Activated CD4-positive, alpha-beta T cell treated with anti-CD3 and anti-CD28 coated beads, Interleukin-2, amount 10 ng/mL, durations not matched to agents 7 days and 5 days (primary cell): Measurements from ENCODE around the gene PSMA7. TPM values are rescaled to one million over a fixed set of nuclear protein-coding genes. Genes with fewer than 3 reads are reported as not detected.

ENCODE experiments used
- CTCF ChIA-PET: fragments of 350-600 bp; sonication (Branson Sonifier 250); formaldehyde crosslinking; loops from one replicate; lab custom pipeline; 2021; ENCODE audit warnings: antibody characterized with exemption; lab: Charles Lee
- POLR2A ChIA-PET: fragments of 350-600 bp; sonication (Branson Sonifier 250); formaldehyde crosslinking; loops from one replicate; lab custom pipeline; 2021; ENCODE audit warnings: antibody characterized with exemption; lab: Charles Lee
- DNase-seq: peaks from one replicate; pipeline ENCODE4 v3.0.0-alpha.2; 2020
- H3K27ac Mint-ChIP-seq: one replicate; pipeline ENCODE4 v1.8.0; 2021; ENCODE audit warnings: mild to moderate bottlenecking, moderate library complexity, mixed read lengths
- H3K27me3 Mint-ChIP-seq: one replicate; pipeline ENCODE4 v1.8.0; 2021; ENCODE audit warnings: mixed read lengths
- H3K36me3 Mint-ChIP-seq: one replicate; pipeline ENCODE4 v1.8.0; 2021; ENCODE audit warnings: low read depth, mixed read lengths
- H3K4me1 Mint-ChIP-seq: one replicate; pipeline ENCODE4 v1.8.0; 2021; ENCODE audit warnings: mixed read lengths
- H3K4me3 Mint-ChIP-seq: one replicate; pipeline ENCODE4 v1.8.0; 2021; ENCODE audit warnings: mild to moderate bottlenecking, moderate library complexity, mixed read lengths
- H3K9me3 Mint-ChIP-seq: one replicate; pipeline ENCODE4 v1.8.0; 2021; ENCODE audit warnings: mixed read lengths
- total RNA-seq, 2 experiments: library from RNA; stranded (reverse); gene quantifications; one replicate each; pipeline ENCODE4 v1.2.3, GENCODE V29; 2021

Gene PSMA7
- total RNA-seq, 2 experiments from 2014 or later: 250 to 306 TPM

DNA sequence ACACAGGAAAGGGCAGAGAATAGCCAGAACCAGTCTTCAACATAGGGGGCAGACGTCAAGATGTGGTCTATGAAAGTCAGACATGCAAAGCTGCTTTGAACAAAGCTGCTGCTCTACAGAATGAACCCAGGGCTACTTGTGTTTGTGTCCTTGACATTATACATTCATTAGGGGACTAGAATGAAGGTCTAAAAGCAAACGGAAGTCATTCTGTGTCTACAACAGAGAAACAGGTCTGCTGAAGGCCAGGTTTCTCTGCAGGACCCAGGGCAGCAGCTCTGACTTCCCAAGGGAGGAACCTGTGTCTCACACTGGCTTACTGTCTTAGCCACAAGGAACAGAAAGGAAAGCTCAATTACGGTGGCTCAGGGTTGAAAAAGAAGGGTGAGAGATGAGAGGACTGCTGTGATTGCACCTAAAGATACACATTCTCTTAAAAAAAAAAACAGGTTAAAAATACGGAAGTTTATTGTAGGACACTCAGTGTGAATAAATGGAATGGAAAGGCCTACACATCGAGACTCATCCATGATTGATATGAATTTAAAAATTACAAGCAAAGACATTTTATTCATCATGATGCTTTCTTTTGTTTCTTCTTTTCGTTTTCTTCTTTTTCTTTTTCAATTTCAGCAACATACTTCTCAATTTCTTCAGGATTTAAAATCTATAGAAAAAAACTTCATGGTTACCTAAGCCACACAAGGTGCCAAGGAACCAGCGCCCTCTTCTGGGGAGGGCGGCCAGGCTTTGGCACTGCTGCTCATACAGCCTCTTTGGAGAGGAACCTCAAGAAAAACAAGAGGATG, 6.7 kb downstream of the PSMA7 start:
- H3K9me3 Mint-ChIP-seq: no peaks in the 10 kb centered on the region
- peak; percentile 79 for DNase-seq
- CTCF ChIA-PET: interaction anchor here (0.6 to 2.0 kb wide), 6 partner anchors 15 to 126 kb away, joined by 3 to 9 read pairs (median 3); partner anchors contain the start of gene LSM14B
- no peaks in the 10 kb centered on the region for H3K27me3 Mint-ChIP-seq
- H3K36me3 Mint-ChIP-seq: peaks cover 76% of the 10 kb centered on the region
- POLR2A ChIA-PET: no interaction called here
- H3K4me1 Mint-ChIP-seq: peaks cover 55% of the 10 kb centered on the region
- peak overlapping the region; percentile 71 for H3K27ac Mint-ChIP-seq
- H3K4me3 Mint-ChIP-seq: no peak overlapping the region

DNA sequence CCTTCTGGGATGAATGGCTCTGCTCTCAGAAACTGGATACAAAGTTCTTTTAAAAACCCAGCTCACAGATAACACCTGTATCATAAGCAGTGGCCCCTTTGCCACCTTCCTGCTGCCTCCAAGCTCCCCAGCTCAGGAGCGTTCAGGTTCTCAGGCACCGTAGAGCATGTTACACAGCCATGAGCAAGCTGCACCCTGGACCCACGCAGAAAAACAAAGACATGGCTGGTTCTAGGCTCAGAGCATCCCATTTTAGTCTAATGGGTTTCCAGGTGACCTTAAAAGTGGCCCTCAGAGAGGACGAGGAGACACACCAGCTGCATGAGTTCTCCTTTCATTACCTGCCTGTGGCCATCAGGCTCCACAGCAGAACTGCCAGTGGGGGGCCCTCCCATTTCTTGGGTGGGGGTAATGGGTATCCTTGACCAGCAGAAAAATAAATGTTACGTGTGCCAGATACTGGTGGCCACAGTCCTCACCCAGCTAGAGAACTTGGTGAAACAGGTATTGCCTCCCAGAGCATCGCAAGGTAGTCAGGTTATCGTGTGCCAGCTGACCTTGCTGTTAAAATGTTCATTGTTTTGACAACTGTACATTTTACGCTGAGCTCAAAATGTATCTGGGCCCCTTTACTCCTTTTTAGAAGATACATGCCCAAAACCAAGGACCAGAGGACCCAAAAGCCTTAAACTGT, 7.5 kb downstream of the PSMA7 start:
- ChIA-PET POLR2A (no interaction called here), CTCF (interaction anchor here (0.6 to 2.0 kb wide), 6 partner anchors 14 to 125 kb away, joined by 3 to 9 read pairs (median 3); partner anchors contain the start of gene LSM14B)
- Mint-ChIP-seq H3K4me3 (no peak overlapping the region), H3K9me3 (no peaks in the 10 kb centered on the region), H3K27me3 (no peaks in the 10 kb centered on the region), H3K27ac (no peak overlapping the region), H3K4me1 (peaks cover 53% of the 10 kb centered on the region), H3K36me3 (peaks cover 77% of the 10 kb centered on the region)
- DNase-seq: no peak

DNA sequence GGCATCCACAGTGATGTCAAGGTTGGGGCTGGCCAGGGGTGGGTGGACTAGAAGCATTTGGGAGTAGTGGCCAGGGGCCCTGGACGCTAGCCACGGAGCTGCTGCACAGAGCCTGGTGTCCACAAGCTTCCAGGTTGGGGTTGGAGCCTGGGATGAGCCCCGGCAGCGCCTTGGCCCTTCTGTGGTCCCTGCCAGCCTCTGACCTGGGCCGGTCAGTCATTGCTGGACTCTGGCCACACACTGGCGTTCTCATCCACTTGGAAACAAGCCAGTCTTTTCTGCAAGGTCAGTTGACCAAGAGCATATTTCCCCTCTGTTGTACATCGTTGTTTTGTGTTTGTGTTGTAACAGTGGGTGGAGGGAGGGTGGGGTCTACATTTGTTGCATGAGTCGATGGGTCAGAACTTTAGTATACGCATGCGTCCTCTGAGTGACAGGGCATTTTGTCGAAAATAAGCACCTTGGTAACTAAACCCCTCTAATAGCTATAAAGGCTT, 8.4 kb downstream of the PSMA7 start:
- no peak overlapping the region for H3K27ac Mint-ChIP-seq
- peaks cover 77% of the 10 kb centered on the region for H3K36me3 Mint-ChIP-seq
- no peak overlapping the region for H3K4me3 Mint-ChIP-seq
- POLR2A ChIA-PET: no interaction called here
- no peaks in the 10 kb centered on the region for H3K9me3 Mint-ChIP-seq
- H3K27me3 Mint-ChIP-seq: no peaks in the 10 kb centered on the region
- CTCF ChIA-PET: interaction anchor here (0.6 kb wide), 1 partner anchor 65 kb away, joined by 3 read pairs; no protein-coding TSS in a partner anchor
- peaks cover 49% of the 10 kb centered on the region for H3K4me1 Mint-ChIP-seq
- DNase-seq: no peak

DNA sequence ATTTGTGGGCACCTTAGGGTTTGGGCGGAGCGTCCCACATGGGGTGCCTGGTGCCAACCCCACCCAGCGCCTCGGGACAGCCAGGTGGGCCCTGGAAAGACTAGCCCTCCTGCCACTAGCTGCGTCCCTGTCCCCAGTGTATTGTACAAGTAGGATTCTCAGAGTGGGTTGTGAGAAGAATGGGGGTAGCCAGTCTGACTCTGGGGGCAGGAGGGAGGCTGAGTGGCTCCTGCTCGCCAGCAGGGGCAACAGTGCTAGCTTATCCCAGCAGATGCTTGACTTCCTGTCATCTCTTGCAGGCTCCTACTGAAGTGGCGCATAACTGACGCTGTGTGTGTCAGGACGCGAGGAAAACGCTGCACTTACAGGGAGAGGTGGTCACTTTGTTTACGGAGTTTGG, 9.3 kb downstream of the PSMA7 start:
- Mint-ChIP-seq H3K27me3 (no peaks in the 10 kb centered on the region), H3K4me1 (peaks cover 45% of the 10 kb centered on the region), H3K9me3 (no peaks in the 10 kb centered on the region), H3K36me3 (peaks cover 69% of the 10 kb centered on the region), H3K4me3 (no peak overlapping the region), H3K27ac (no peak overlapping the region)
- DNase-seq: no peak
- CTCF ChIA-PET: interaction anchor here (0.6 kb wide), 1 partner anchor 76 kb away, joined by 3 read pairs; no protein-coding TSS in a partner anchor
- POLR2A ChIA-PET: no interaction called here

DNA sequence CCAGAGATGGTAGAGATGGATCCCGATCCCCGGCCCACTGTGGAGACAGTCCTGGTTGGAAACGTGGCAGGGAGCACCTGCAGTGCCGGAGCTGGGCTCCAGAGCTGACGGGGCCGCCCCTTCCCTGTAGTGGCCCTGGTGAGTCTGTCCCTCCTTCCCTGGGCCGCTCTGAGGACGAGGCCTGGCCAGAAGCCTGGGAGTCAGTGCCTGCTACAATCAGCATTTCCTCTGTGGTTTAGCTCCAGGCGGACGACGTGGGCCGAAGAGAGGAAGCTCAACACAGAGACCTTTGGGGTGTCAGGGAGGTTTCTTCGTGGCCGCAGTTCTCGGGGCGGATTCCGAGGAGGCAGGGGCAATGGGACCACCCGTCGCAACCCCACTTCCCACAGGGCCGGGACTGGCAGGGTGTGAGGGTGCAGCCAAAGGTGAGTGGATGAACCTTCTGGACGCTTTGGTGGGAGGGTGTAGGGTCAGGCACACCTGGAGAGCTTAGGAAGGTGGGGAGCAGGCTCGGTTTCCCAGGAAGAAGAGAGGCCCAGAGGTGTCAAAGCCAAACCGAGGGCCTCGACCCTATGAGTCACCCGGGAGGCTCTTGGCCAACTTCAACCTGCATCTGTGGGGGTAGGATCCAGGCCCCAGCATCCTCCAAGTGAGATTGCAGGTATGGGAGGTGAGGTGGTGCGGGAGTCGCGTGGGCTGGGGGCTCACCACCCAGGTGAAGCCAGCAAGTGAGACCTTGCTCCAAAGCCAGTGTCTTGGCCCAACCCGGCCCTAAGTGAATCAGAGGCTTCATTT, 9.9 kb downstream of the PSMA7 start:
- Mint-ChIP-seq H3K4me1 (peaks cover 43% of the 10 kb centered on the region), H3K36me3 (peaks cover 69% of the 10 kb centered on the region), H3K27me3 (no peaks in the 10 kb centered on the region), H3K9me3 (no peaks in the 10 kb centered on the region), H3K4me3 (no peak overlapping the region), H3K27ac (peak overlapping the region; percentile 51)
- no peak for DNase-seq
- ChIA-PET POLR2A (no interaction called here), CTCF (interaction anchor here (0.9 kb wide), 1 partner anchor 9 kb away, joined by 4 read pairs; no protein-coding TSS in a partner anchor)

DNA sequence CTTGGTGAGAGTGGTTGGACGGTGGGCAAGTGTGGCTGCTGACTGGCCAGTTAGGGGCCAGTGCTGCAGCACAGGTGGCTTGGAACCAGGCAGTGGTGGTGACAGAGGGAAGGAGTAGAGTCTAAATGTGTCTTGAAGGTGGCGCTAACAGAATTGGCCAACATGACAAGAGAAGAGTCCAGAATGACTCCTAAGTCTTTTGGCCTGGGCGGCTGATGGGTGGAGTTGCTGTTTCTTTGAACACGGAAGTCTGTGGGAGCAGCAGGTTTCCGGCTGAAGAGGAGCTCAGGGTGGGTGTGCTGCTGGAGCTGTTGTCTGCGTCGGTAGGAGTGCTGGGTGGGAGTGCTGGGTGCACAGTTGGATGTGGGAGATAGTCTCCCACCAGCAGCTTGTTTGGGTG, 10.8 kb downstream of the PSMA7 start:
- Mint-ChIP-seq H3K36me3 (peaks cover 69% of the 10 kb centered on the region), H3K9me3 (no peaks in the 10 kb centered on the region), H3K27me3 (no peaks in the 10 kb centered on the region), H3K27ac (peak overlapping the region; percentile 51), H3K4me3 (peak overlapping the region; percentile 14), H3K4me1 (peaks cover 35% of the 10 kb centered on the region)
- ChIA-PET CTCF (interaction anchor here (0.9 kb wide), 1 partner anchor 8 kb away, joined by 4 read pairs; no protein-coding TSS in a partner anchor), POLR2A (no interaction called here)
- no peak for DNase-seq

DNA sequence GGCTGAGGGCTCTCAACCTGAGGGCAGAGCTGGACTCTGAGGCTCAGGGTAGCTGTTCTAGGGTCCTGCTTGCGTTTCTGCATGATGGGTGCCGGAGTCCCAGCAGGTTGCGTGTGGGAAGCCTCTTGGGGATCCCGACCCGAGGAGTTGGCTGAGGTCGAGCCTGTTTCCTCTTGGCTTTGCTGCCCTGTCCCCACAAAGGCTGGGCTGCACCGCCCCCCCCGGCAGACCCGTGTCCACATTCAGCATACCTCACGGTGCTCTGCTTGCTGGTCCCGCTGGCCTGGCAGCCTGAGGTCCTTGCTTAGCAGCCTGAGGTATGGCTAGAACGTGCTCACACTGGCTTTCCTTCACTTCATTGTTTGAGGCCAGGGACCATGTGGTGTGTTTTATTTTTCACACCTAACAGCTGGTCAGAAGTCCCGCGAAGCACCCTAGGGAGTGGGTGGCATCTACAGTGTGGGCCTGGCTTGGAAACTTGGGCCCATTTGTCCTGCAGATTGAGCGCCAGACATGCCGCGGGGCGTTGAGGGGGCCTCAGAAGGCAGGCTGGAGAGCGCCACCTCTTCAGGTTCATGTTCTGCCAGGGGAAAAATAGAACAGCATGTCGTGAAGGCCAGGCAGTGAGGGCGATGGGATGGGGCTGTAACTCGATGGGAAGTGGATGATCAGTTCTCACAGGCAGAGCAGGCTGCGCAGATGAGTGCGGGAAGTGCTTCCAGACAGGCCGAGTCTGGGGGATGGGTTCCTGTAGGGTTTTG, 11.5 kb downstream of the PSMA7 start:
- H3K36me3 Mint-ChIP-seq: peaks cover 71% of the 10 kb centered on the region
- no peak for DNase-seq
- CTCF ChIA-PET: no interaction called here
- H3K4me3 Mint-ChIP-seq: no peak overlapping the region
- POLR2A ChIA-PET: no interaction called here
- no peak overlapping the region for H3K27ac Mint-ChIP-seq
- no peaks in the 10 kb centered on the region for H3K27me3 Mint-ChIP-seq
- peaks cover 33% of the 10 kb centered on the region for H3K4me1 Mint-ChIP-seq
- no peaks in the 10 kb centered on the region for H3K9me3 Mint-ChIP-seq

DNA sequence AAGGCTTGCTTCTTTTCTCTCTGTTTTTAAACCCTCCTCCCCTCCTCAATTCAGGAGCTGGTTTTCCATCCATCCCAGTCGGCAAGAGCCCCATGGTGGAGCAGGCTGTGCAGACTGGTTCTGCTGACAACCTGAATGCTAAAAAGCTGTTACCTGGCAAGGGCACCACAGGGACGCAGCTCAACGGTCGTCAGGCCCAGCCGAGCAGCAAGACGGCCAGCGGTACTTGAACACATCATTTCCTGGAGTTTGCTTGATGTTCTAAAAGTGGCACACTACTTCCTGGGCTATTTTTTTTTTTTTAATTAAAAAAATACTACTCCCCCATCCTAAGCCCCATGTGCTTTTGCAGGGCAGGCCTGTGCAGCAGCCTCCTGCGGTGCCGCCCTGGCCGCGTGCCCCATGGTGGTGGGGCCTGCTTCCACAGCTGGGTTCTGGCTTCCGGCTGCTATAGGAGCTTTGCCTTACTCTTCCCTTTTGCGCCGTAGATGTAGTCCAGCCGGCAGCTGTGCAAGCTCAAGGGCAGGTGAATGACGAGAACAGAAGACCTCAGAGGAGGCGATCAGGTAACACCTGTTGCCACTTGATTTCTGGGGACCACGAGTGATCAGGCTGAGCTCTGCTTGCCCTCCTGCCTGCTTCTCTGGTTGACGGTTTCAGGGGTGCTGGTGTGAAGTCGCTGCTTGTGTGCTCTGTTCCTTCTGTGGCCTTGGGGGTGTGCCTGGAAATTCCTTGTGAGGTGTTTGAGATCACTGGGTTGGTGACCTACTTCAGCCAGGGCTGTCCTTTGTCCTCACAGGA, 13.3 kb downstream of the PSMA7 start:
- no peaks in the 10 kb centered on the region for H3K27me3 Mint-ChIP-seq
- H3K36me3 Mint-ChIP-seq: peaks cover 75% of the 10 kb centered on the region
- ChIA-PET POLR2A (no interaction called here), CTCF (interaction anchor here (1.4 kb wide), 1 partner anchor 63 kb away, joined by 3 read pairs; no protein-coding TSS in a partner anchor)
- no peak overlapping the region for H3K4me3 Mint-ChIP-seq
- peaks cover 35% of the 10 kb centered on the region for H3K4me1 Mint-ChIP-seq
- H3K9me3 Mint-ChIP-seq: no peaks in the 10 kb centered on the region
- no peak for DNase-seq
- peak overlapping the region; percentile 79 for H3K27ac Mint-ChIP-seq

DNA sequence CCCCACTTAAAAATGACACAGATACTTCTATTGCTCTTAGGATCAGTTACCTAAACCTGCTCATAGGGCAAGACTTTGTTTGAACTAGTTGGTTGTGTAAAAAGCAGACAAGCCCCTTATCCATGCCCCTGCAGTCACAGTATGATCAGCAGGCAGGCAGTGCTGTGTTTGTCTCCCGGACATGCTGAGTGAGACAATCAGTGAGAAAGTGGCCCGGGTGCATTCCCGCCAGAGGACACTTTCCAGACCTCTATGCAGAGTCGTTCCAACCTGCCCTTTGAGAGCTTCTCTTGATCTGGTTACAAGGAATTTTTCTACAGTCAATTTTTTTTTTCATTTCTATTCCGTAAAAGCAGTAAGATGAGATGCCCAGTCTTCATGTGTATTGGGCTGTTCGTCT, 14.7 kb downstream of the PSMA7 start:
- H3K27me3 Mint-ChIP-seq: no peaks in the 10 kb centered on the region
- H3K27ac Mint-ChIP-seq: no peak overlapping the region
- no peak overlapping the region for H3K4me3 Mint-ChIP-seq
- peaks cover 75% of the 10 kb centered on the region for H3K36me3 Mint-ChIP-seq
- CTCF ChIA-PET: no interaction called here
- peaks cover 42% of the 10 kb centered on the region for H3K4me1 Mint-ChIP-seq
- H3K9me3 Mint-ChIP-seq: no peaks in the 10 kb centered on the region
- no peak for DNase-seq
- POLR2A ChIA-PET: no interaction called here

DNA sequence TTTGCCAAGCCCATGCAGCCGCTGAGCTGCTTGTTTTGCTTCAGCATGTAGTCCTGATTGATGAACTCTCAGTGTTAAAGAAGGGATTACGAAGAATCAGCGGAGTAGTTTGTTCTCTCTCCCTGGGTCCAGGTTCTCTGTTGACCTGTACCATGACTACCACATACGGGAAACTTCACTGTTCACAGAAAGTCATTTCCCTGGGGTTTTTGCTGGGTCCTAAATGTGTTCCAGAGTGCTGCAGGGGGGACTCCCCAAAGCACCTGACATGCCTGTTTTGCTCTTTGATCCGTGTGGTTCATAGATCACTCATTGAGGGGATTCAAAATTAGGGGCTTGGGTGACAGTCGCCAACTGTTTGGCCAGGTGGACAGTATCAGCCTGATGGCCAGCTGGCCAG, 15.4 kb downstream of the PSMA7 start:
- H3K4me3 Mint-ChIP-seq: no peak overlapping the region
- peaks cover 70% of the 10 kb centered on the region for H3K36me3 Mint-ChIP-seq
- POLR2A ChIA-PET: no interaction called here

DNA sequence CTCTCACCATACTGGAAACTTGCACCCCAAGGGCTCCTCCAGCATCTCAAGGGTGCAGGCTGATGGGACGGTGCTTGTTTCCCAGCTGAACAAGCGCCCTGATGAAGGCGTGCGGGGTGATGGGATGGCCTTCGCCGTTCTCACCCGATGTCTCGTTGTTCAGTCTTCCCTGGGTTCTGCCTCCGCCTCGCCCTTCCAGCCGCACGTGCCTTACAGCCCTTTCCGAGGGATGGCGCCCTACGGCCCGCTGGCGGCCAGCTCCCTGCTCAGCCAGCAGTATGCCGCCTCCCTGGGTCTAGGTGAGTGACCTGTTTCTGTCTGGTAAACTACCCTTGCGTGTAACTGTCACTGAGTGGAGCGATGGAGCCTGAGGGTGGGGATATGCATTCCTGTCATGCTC, 17.1 kb downstream of the PSMA7 start:
- Mint-ChIP-seq H3K4me1 (peaks cover 31% of the 10 kb centered on the region), H3K9me3 (no peaks in the 10 kb centered on the region), H3K27me3 (no peaks in the 10 kb centered on the region), H3K27ac (peak overlapping the region; percentile 43), H3K36me3 (peaks cover 59% of the 10 kb centered on the region), H3K4me3 (no peak overlapping the region)
- no peak for DNase-seq
- CTCF ChIA-PET: interaction anchor here (1.6 kb wide), 1 partner anchor 15 kb away, joined by 3 read pairs; no protein-coding TSS in a partner anchor
- POLR2A ChIA-PET: no interaction called here

More for the DNA sequence above, 15.4 kb downstream of the PSMA7 start:
- no peak overlapping the region for H3K27ac Mint-ChIP-seq
- peaks cover 39% of the 10 kb centered on the region for H3K4me1 Mint-ChIP-seq
- CTCF ChIA-PET: no interaction called here
- no peaks in the 10 kb centered on the region for H3K9me3 Mint-ChIP-seq
- DNase-seq: no peak
- H3K27me3 Mint-ChIP-seq: no peaks in the 10 kb centered on the region
